OCI-LY3 (cell line): ENCODE measurements around the gene USH2A.

Experiments used
- H2AFZ ChIP-seq: fragments of 200-600, 300-600 bp; shearing (Covaris generic); 2 replicates; pipeline ENCODE4 v1.6.0; 2014; ENCODE audit warnings: antibody characterized with exemption, low read depth, low read length
- H3K27ac ChIP-seq: fragments of 200-600, 300-600 bp; sonication (generic); 2 replicates; pipeline ENCODE4 v1.5.1; 2014; ENCODE audit warnings: mild to moderate bottlenecking, low read length, moderate library complexity, mixed read lengths
- H3K27me3 ChIP-seq: fragments of 200-600, 300-600 bp; sonication (generic); 2 replicates; pipeline ENCODE4 v1.6.1; 2014; ENCODE audit warnings: low read depth, low read length, mixed read lengths
- H3K36me3 ChIP-seq: fragments of 200-600, 300-600 bp; sonication (generic); replicated peaks from 2 replicates; pipeline ENCODE3; 2014; ENCODE audit warnings: low read depth, low read length, mixed read lengths
- H3K4me1 ChIP-seq: fragments of 300-600, 200-600 bp; sonication (generic); 2 replicates; pipeline ENCODE4 v1.6.1; 2014; ENCODE audit warnings: low read length, mixed read lengths
- H3K4me2 ChIP-seq: fragments of 200-600, 300-600 bp; sonication (generic); 2 replicates; pipeline ENCODE4 v1.6.1; 2014; ENCODE audit warnings: low read length, mixed read lengths
- H3K4me3 ChIP-seq: fragments of 300-600, 200-600 bp; sonication (generic); 2 replicates; pipeline ENCODE4 v1.5.1; 2014; ENCODE audit warnings: antibody characterized with exemption, mild to moderate bottlenecking, low read length, moderate library complexity
- H3K79me2 ChIP-seq: fragments of 300-600, 200-600 bp; shearing (Covaris generic); 2 replicates; pipeline ENCODE4 v1.6.1; 2014; ENCODE audit warnings: mild to moderate bottlenecking, low read length, mixed read lengths
- H3K9ac ChIP-seq: fragments of 300-600, 200-600 bp; shearing (Covaris generic); 2 replicates; pipeline ENCODE4 v1.6.0; 2014; ENCODE audit warnings: mild to moderate bottlenecking, low read length, moderate library complexity
- H3K9me3 ChIP-seq: fragments of 200-600, 300-600 bp; shearing (Covaris generic); 2 replicates; pipeline ENCODE4 v1.6.1; 2014; ENCODE audit warnings: low read length, mixed read lengths; ENCODE audit not compliant: insufficient read depth
- H4K20me1 ChIP-seq: fragments of 200-600, 300-600 bp; sonication (generic); 2 replicates; pipeline ENCODE4 v1.6.1; 2016; ENCODE audit warnings: low read length, mixed read lengths; ENCODE audit not compliant: insufficient read depth
- EZH2phosphoT487 ChIP-seq: fragments of 200-600 bp; shearing (Covaris generic); IDR thresholded peaks from 2 replicates; pipeline ENCODE4 v1.6.1; 2018; ENCODE audit warnings: antibody characterized with exemption, mixed run types, low read depth
- TF ChIP-seq, protein P1 (sequence below): fragments of 200-600, 300-600 bp; sonication (generic); IDR thresholded peaks from 2 replicates; pipeline ENCODE4 v1.5.1; 2014; ENCODE audit warnings: antibody characterized with exemption, low read length, low read depth

Gene USH2A

DNA sequence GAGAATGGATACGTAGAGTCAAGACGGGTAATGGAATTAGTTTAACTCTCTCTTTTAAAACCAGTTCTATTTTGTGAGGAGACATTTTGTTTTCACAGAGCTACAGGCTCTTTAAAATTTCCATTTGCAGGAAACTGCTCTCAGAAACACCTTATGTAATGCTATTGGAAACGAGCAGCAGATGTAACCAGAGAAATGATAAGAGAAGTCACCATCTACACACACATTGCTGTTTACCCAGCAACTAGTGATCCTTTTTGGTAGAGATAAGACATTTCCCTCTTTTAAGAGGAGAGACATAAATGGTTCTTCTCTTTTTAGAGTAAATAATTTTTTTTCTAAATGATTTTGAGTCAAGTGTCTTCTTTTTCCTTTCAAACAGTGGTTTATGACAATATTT, 775.5 kb downstream of the USH2A start:
- Histone ChIP-seq H2AFZ (no peak overlapping the region), H3K4me1 (no peaks in the 10 kb centered on the region), H3K27me3 (peaks cover 3% of the 10 kb centered on the region; the same call in 1 of the 2 replicates), H4K20me1 (no peaks in the 10 kb centered on the region), H3K9me3 (no peaks in the 10 kb centered on the region), H3K4me2 (no peak overlapping the region), H3K27ac (no peak overlapping the region), H3K4me3 (no peak overlapping the region), H3K36me3 (no peaks in the 10 kb centered on the region), H3K9ac (no peak overlapping the region), H3K79me2 (no peaks in the 10 kb centered on the region)
- TF ChIP-seq EZH2phosphoT487, result no peak
- TF ChIP-seq, protein P1, sequence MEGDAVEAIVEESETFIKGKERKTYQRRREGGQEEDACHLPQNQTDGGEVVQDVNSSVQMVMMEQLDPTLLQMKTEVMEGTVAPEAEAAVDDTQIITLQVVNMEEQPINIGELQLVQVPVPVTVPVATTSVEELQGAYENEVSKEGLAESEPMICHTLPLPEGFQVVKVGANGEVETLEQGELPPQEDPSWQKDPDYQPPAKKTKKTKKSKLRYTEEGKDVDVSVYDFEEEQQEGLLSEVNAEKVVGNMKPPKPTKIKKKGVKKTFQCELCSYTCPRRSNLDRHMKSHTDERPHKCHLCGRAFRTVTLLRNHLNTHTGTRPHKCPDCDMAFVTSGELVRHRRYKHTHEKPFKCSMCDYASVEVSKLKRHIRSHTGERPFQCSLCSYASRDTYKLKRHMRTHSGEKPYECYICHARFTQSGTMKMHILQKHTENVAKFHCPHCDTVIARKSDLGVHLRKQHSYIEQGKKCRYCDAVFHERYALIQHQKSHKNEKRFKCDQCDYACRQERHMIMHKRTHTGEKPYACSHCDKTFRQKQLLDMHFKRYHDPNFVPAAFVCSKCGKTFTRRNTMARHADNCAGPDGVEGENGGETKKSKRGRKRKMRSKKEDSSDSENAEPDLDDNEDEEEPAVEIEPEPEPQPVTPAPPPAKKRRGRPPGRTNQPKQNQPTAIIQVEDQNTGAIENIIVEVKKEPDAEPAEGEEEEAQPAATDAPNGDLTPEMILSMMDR, result no peak

DNA sequence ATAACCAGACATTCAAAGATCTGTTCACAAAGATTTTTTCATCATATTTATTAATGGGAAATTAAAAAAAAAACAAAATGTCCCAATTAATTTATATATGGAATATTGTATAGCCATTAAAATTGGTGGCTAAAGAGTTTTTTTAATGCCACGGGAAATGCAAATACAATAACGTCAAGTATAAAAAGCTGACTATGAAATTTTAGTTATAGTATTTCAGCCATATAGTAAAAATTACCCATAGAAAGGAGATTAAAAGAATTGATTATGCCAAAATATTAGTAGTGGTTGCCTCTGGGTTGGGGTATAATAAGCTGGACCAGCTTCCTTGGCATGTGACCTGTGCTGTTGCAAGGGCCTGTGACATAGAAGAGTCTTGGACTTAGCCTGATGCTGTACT, 777.4 kb downstream of the USH2A start:
- Histone ChIP-seq H3K4me3 (no peak overlapping the region), H3K9ac (no peak overlapping the region), H3K27me3 (no peaks in the 10 kb centered on the region), H3K27ac (no peak overlapping the region), H3K9me3 (no peaks in the 10 kb centered on the region), H3K36me3 (no peaks in the 10 kb centered on the region), H3K4me2 (no peak overlapping the region), H4K20me1 (no peaks in the 10 kb centered on the region), H3K79me2 (no peaks in the 10 kb centered on the region), H3K4me1 (no peaks in the 10 kb centered on the region), H2AFZ (no peak overlapping the region)
- TF ChIP-seq, protein P1, result no peak
- no peak for TF ChIP-seq EZH2phosphoT487

DNA sequence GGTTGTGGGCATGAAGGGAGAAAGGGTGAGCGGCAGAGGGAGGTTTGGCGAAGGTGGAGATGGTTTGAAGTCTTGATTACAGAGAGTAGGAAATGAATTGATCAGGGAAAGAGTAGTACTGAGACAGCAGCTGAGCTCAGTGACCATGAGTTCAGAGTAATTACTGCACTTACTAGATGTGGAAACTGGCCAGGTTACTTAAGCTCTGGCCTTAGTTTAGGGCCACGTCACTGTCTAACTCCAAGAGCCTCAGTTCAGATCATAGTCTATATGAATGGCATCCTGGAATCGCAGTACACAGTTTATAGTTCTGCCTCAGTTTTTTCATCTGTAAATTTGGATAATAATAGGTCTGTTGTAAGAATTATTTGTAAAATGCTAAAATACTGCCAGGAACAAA, 778.1 kb downstream of the USH2A start:
- H3K9me3 ChIP-seq, result no peaks in the 10 kb centered on the region
- no peak overlapping the region for H3K27ac ChIP-seq
- no peak for TF ChIP-seq EZH2phosphoT487
- TF ChIP-seq, protein P1, result no peak
- no peaks in the 10 kb centered on the region for H3K36me3 ChIP-seq
- H2AFZ ChIP-seq, result no peak overlapping the region
- H3K9ac ChIP-seq, result no peak overlapping the region
- no peaks in the 10 kb centered on the region for H3K27me3 ChIP-seq
- H3K4me1 ChIP-seq, result no peaks in the 10 kb centered on the region
- no peak overlapping the region for H3K4me3 ChIP-seq
- H4K20me1 ChIP-seq, result no peaks in the 10 kb centered on the region
- H3K4me2 ChIP-seq, result no peak overlapping the region
- H3K79me2 ChIP-seq, result no peaks in the 10 kb centered on the region

DNA sequence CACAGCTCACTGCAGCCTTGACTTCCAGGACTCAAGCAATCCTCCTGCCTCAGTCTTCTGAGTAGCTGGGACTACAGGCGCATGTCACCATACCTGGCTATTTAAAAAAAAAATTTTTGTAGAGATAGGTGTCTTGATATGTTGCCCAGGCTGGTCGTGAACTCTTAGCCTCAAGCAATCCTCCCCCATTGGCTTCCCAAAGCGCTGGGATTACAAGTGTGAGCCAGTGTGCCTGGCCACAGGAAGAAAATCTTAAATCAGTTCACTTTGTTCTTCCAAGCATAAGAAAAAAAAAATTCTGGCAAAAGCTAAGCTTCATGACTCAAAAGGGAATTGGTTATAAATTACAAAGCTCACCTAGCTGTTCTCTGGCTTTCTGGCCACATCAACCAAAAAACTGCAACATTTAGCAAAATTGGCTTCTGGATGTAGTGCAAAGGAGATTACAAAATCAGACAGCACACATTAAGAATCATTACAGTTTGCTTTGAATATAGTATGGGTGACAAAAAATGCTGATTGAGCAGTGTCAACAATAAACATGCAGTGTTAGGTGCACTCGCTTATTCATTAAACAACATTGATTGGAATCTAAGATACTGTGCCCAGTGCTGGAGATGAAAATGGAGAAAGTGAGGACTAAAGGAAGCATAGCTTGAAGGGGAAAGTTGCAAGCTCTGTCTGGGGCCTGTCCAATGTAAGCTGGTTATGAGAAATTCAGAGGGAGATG, 779.5 kb downstream of the USH2A start:
- TF ChIP-seq, protein P1, result no peak
- H3K27ac ChIP-seq, result no peak overlapping the region
- no peak overlapping the region for H3K9ac ChIP-seq
- no peaks in the 10 kb centered on the region for H3K4me1 ChIP-seq
- no peaks in the 10 kb centered on the region for H3K79me2 ChIP-seq
- no peak overlapping the region for H3K4me3 ChIP-seq
- no peaks in the 10 kb centered on the region for H3K36me3 ChIP-seq
- no peak overlapping the region for H2AFZ ChIP-seq
- H3K4me2 ChIP-seq, result no peak overlapping the region
- no peaks in the 10 kb centered on the region for H3K27me3 ChIP-seq
- no peaks in the 10 kb centered on the region for H4K20me1 ChIP-seq
- no peaks in the 10 kb centered on the region for H3K9me3 ChIP-seq
